ENCODE measurements around the gene MAMSTR. TPM values are rescaled to one million over a fixed set of nuclear protein-coding genes. Genes with fewer than 3 reads are reported as not detected.

Gene MAMSTR
- total and polyA plus RNA-seq, 10 of the 15 experiments (the other 5 are each of a cell fraction or from before 2014, with no cell fraction given), result 0.04 to 0.73 (median 0.31) TPM; not detected in 1

- no peak overlapping the region for H3K27ac ChIP-seq (ENCODE audit: control insufficient read depth, insufficient read depth)
- CTCF ChIA-PET, result interaction anchor here (0.7 kb wide), 1 partner anchor 9 kb away, joined by 3 read pairs; no protein-coding TSS in a partner anchor
- WGBS (ENCODE audit: insufficient coverage, insufficient replicate concordance, low lambda C conversion rate, missing lambda C conversion rate), result 3% methylated on average over 2 of the region's 2 CpGs
- H3K9me3 ChIP-seq (replicated peaks; ENCODE audit: control insufficient read depth, insufficient read depth, low read length), result no peaks in the 10 kb centered on the region
- TF ChIP-seq CEBPZ (IDR thresholded peaks at IDR 0.05; ENCODE audit: low read depth, low read length) (no peak), NFYB (IDR thresholded peaks at IDR 0.05; ENCODE audit: insufficient read depth, low read depth, low read length) (no peak), NBN (IDR thresholded peaks at IDR 0.05) (no peak), ESRRA (IDR thresholded peaks at IDR 0.05; ENCODE audit: low read length) (no peak), RELA (IDR thresholded peaks at IDR 0.05; ENCODE audit: borderline replicate concordance, partially characterized antibody) (no peak), FOS (IDR thresholded peaks at IDR 0.05; ENCODE audit: borderline replicate concordance, extremely low read depth, insufficient read length) (no peak)
- no peak for ATAC-seq
- intact Hi-C loops (cut with micrococcal nuclease; ENCODE audit: unreplicated experiment), result no loop called here
- H3K79me2 ChIP-seq (ENCODE audit: control insufficient read depth, insufficient read depth, low read length), result no peaks in the 10 kb centered on the region
- BruUV-seq (replicated peaks), result no TSS peak
- H2AFZ ChIP-seq (ENCODE audit: control insufficient read depth, low read depth, low read length), result no peak overlapping the region
- H3K27me3 ChIP-seq (replicated peaks in 1 of 2; ENCODE audit: control insufficient read depth in 2 of 2, insufficient read depth in 2 of 2, low read length in 1 of 2), result no peaks in the 10 kb centered on the region
- FAIRE-seq, result no peak
- no peaks in the 10 kb centered on the region for H3K4me1 ChIP-seq (ENCODE audit: control insufficient read depth, insufficient read depth, low read length)
- no peak overlapping the region for H3K4me2 ChIP-seq (ENCODE audit: control insufficient read depth, insufficient read depth)
- in situ Hi-C loops (cut with MboI), result no loop called here
- no peaks in the 10 kb centered on the region for H4K20me1 ChIP-seq (ENCODE audit: control insufficient read depth, insufficient read depth)
- H3K9ac ChIP-seq (ENCODE audit: control insufficient read depth, insufficient read depth, low read length), result no peak overlapping the region
- H3K4me3 ChIP-seq, result no peak overlapping the region
- RAD21 ChIA-PET (ENCODE audit: unreplicated experiment), result no interaction called here
- POLR2A ChIA-PET, result no interaction called here
- DNase-seq (ENCODE audit: low read depth, low spot score), result no peak
- H3K36me3 ChIP-seq (ENCODE audit: control insufficient read depth in 2 of 2, insufficient read depth in 2 of 2, low read length in 1 of 2), result no peaks in the 10 kb centered on the region
- SMC1A ChIA-PET (ENCODE audit: uncharacterized antibody, unreplicated experiment), result no interaction called here
These were observed 14.1 kb downstream of the MAMSTR start for GRCh38 chr19:48705431-48705830.
